SKM-1 (cell line): ENCODE results near the gene RPS6KA4.

ENCODE experiments used
- DNase-seq: peaks from one replicate; lab custom pipeline; 2025; ENCODE audit not compliant: unreplicated experiment; lab: John Stamatoyannopoulos, UW

RPS6KA4 gene

GRCh38 chr11:64344787-64345186 lies 14.2 kb upstream of the RPS6KA4 start:
- DNase-seq: no peak

DNA sequence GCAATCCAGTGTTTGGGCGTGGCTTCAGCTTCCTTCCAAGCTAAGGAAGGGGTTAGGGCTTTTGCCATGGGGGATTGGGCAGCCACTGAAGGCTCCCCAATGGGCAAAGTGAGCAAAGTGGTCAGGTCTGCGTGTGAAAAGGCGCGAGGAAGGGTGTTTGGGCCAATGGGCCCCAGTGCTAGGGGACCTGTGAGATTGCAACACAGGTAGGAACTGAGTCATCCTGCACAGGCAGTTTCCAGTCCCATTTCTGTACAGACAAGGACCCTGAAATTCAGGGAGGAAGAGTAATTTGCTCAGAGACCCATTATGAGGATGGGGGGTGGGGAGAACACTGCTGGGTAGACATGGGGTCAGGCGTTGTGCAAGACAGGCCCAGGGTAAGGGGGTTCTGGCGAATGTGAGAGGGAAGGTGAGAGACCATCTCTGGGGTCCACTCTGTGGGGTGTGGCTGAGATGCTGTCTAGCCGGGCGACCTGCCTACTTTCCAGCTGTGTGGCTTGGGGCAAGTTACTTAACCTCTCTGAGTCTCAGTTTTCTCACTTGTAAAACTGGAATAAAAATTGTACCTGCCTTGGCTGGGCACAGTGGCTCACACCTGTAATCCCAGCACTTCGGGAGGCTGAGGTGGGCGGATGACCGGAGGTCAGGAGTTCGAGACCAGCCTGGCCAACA lies 11.6 kb upstream of the RPS6KA4 start:
- peak; percentile 30 for DNase-seq

GRCh38 chr11:64348383-64349024 lies 10.5 kb upstream of the RPS6KA4 start:
- DNase-seq: no peak

- no peak for DNase-seq
These were observed 10.0 kb upstream of the RPS6KA4 start for GRCh38 chr11:64349025-64349387.

DNA sequence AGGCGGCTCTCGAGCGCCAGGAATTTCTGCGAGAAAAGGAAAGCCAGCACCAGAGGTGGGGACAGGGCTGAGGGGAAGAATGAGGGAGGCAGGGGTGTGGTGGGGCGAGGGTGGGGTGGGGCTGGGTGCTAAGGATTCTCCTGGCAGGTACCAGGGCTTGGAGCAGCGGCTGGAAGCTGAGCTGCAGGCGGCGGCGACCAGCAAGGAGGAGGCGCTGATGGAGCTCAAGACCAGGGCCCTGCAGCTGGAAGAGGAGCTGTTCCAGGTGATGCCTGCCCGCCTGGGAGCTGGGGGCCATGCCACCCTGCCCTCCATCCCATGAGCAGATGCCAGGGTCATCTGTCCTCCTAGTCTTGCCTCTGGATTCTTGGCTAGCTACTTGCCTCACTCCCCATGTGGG lies 9.6 kb upstream of the RPS6KA4 start:
- no peak for DNase-seq

- no peak for DNase-seq
These were observed 7.8 kb upstream of the RPS6KA4 start for GRCh38 chr11:64351136-64351631.

DNA sequence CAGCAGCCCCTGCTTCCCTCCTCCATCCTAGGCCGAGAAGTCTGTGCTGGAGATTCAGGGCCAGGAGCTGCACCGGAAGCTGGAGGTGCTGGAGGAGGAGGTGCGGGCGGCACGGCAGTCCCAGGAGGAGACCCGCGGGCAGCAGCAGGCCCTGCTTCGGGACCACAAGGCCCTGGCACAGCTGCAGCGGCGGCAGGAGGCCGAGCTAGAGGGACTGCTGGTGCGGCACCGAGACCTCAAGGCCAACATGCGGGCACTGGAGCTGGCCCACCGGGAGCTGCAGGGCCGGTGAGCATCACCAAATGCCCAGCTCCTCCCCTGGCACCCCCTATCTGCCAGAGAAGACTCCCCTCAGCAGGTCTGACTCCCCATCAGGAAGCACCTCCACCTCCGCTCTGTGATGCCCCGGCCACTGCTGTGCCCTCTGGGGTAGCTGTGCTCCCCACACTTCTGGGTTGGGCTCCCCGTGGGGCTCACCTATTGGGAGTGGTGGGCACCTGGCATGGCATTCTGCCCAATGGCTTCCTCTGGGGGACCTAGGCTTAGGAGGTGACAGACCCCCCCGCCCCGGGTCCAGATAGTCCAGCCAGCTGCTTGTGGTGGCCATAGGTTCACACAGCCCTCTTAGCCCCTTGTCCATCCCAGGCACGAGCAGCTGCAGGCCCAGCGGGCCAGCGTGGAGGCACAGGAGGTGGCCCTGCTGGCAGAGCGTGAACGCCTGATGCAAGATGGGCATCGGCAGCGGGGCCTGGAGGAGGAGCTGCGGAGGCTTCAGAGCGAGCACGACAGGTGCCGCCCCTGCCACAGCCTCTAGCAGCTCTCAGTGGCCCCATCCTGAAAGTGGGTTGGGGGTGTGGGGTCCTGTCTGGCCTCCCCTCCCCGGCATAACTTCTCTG lies 6.6 kb upstream of the RPS6KA4 start:
- no peak for DNase-seq

DNA sequence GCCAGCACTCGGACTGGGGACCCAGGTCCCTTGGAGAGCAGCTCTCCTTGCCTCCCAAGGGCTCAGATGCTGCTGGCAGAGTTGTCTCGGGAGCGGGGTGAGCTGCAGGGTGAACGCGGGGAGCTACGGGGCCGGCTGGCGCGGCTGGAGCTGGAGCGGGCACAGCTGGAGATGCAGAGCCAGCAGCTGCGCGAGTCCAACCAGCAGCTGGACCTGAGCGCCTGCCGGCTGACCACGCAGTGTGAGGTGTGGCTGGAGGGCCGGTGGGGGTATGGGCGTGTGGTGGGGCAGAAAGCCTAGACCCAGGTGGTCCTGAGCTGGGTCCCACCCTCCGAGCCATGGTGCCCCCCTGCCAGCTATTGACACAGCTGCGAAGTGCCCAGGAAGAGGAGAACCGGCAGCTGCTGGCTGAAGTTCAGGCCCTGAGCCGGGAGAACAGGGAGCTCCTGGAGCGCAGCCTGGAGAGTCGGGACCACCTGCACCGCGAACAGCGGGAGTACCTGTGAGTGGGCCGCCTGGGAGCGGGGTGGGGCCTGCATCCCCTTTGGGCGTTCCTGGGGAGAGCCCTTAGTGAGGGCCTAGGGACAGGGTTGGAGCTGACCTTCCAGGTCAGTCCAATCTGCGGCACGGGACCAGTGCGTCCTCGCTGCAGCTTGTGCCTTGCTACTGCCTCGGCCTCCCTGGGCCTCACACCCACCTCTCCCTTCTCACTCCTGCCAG lies 5.8 kb upstream of the RPS6KA4 start:
- no peak for DNase-seq

- no peak for DNase-seq
These were observed 5.1 kb upstream of the RPS6KA4 start for GRCh38 chr11:64353715-64354506.

GRCh38 chr11:64355078-64355940 lies 3.7 kb upstream of the RPS6KA4 start:
- no peak for DNase-seq

- peak; percentile 15 for DNase-seq
These were observed 2.2 kb upstream of the RPS6KA4 start for GRCh38 chr11:64356498-64357411.

DNA sequence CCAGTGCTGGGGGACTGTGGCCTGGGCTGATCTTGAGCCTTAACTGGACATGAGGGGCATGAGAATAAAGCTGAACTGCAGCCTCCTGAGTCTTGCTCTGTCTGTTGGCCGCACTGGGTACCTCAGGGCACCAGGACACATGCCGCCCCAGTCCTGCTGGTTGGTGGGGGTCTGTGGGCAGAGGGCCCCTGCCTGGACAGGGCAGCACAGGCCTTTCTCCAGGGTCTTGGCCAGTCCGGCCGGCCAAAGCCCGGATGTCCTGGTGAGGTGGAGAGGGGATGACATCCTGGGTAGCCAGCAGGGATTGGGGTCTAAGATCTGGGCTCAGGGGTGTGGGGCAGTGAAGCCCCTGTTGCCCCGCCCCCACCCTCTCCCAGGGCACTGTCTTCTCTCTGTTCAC lies 1.5 kb upstream of the RPS6KA4 start:
- DNase-seq: no peak

GRCh38 chr11:64357904-64358535 lies 942 bp upstream of the RPS6KA4 start:
- no peak for DNase-seq

DNA sequence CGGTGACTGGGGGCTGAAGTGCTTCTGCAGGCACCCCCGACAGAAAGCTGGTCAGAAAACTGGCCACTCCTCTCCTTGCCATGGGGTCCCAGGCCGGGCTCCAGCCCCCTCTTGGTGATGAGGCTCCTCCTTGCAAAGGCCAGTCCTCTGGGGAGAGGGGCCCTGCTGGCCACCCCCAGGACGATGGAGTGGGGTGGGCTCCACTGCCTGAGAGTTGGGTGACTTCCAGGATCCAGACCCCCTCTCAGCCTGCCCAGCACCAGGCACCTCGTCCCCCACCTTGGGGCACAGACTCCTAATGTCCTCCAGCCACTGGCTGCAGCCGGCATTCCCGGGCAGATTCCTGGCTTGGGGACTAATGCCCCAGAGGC lies 441 bp upstream of the RPS6KA4 start:
- no peak for DNase-seq

- DNase-seq: no peak
These were observed 917 bp downstream of the RPS6KA4 start for GRCh38 chr11:64359712-64360445.

- peak; percentile 32 for DNase-seq
These were observed 1.5 kb downstream of the RPS6KA4 start for GRCh38 chr11:64360448-64360921.

- no peak for DNase-seq
These were observed 2.7 kb downstream of the RPS6KA4 start for GRCh38 chr11:64361659-64362058.
